ENCODE measurements around the gene RAB2B.

The RAB2B gene

GRCh38 chr14:21431126-21431525, 45.6 kb downstream of the RAB2B start:
- H3K27ac ChIP-seq (ENCODE audit: low read depth, low read length) = no peak overlapping the region
- peaks cover 78% of the 10 kb centered on the region for H3K36me3 ChIP-seq (ENCODE audit: control insufficient read depth, insufficient read depth, low read length)
- no peak overlapping the region for H3K4me3 ChIP-seq (ENCODE audit: low read depth, low read length)
- no peak overlapping the region for H3K9ac ChIP-seq (ENCODE audit: low read depth, low read length)
- H3K9me3 ChIP-seq (ENCODE audit: control insufficient read depth, insufficient read depth, low read length) = no peaks in the 10 kb centered on the region
- H3K4me1 ChIP-seq (ENCODE audit: control insufficient read depth, insufficient read depth, low read length) = peaks cover 3% of the 10 kb centered on the region
- H3K27me3 ChIP-seq (ENCODE audit: control insufficient read depth, insufficient read depth, low read length) = no peaks in the 10 kb centered on the region

GRCh38 chr14:21428930-21429329, 47.8 kb downstream of the RAB2B start:
- H3K27ac ChIP-seq (ENCODE audit: low read depth, low read length) = no peak overlapping the region
- H3K9me3 ChIP-seq (ENCODE audit: control insufficient read depth, insufficient read depth, low read length) = no peaks in the 10 kb centered on the region
- no peak overlapping the region for H3K4me3 ChIP-seq (ENCODE audit: low read depth, low read length)
- H3K27me3 ChIP-seq (ENCODE audit: control insufficient read depth, insufficient read depth, low read length) = no peaks in the 10 kb centered on the region
- peaks cover 94% of the 10 kb centered on the region for H3K36me3 ChIP-seq (ENCODE audit: control insufficient read depth, insufficient read depth, low read length)
- H3K4me1 ChIP-seq (ENCODE audit: control insufficient read depth, insufficient read depth, low read length) = no peaks in the 10 kb centered on the region
- H3K9ac ChIP-seq (ENCODE audit: low read depth, low read length) = no peak overlapping the region

- Histone ChIP-seq H3K27me3 (ENCODE audit: control insufficient read depth, insufficient read depth, low read length) (no peaks in the 10 kb centered on the region), H3K9ac (ENCODE audit: low read depth, low read length) (no peak overlapping the region), H3K4me3 (ENCODE audit: low read depth, low read length) (no peak overlapping the region), H3K27ac (ENCODE audit: low read depth, low read length) (no peak overlapping the region), H3K4me1 (ENCODE audit: control insufficient read depth, insufficient read depth, low read length) (no peaks in the 10 kb centered on the region), H3K9me3 (ENCODE audit: control insufficient read depth, insufficient read depth, low read length) (no peaks in the 10 kb centered on the region), H3K36me3 (ENCODE audit: control insufficient read depth, insufficient read depth, low read length) (peaks cover 100% of the 10 kb centered on the region)
Observed at GRCh38 chr14:21426692-21427091, 50.1 kb downstream of the RAB2B start.

- Histone ChIP-seq H3K4me1 (ENCODE audit: control insufficient read depth, insufficient read depth, low read length) (no peaks in the 10 kb centered on the region), H3K27ac (ENCODE audit: low read depth, low read length) (no peak overlapping the region), H3K36me3 (ENCODE audit: control insufficient read depth, insufficient read depth, low read length) (peaks cover 90% of the 10 kb centered on the region), H3K9ac (ENCODE audit: low read depth, low read length) (no peak overlapping the region), H3K9me3 (ENCODE audit: control insufficient read depth, insufficient read depth, low read length) (no peaks in the 10 kb centered on the region), H3K27me3 (ENCODE audit: control insufficient read depth, insufficient read depth, low read length) (no peaks in the 10 kb centered on the region), H3K4me3 (ENCODE audit: low read depth, low read length) (no peak overlapping the region)
Observed at GRCh38 chr14:21419528-21419927, 57.2 kb downstream of the RAB2B start.

GRCh38 chr14:21415329-21415728, 61.4 kb downstream of the RAB2B start:
- no peaks in the 10 kb centered on the region for H3K27me3 ChIP-seq (ENCODE audit: control insufficient read depth, insufficient read depth, low read length)
- no peak overlapping the region for H3K4me3 ChIP-seq (ENCODE audit: low read depth, low read length)
- H3K9ac ChIP-seq (ENCODE audit: low read depth, low read length) = no peak overlapping the region
- H3K9me3 ChIP-seq (ENCODE audit: control insufficient read depth, insufficient read depth, low read length) = no peaks in the 10 kb centered on the region
- H3K4me1 ChIP-seq (ENCODE audit: control insufficient read depth, insufficient read depth, low read length) = no peaks in the 10 kb centered on the region
- H3K36me3 ChIP-seq (ENCODE audit: control insufficient read depth, insufficient read depth, low read length) = peaks cover 90% of the 10 kb centered on the region
- H3K27ac ChIP-seq (ENCODE audit: low read depth, low read length) = no peak overlapping the region

- Histone ChIP-seq H3K9ac (ENCODE audit: low read depth, low read length) (no peak overlapping the region), H3K4me3 (ENCODE audit: low read depth, low read length) (no peak overlapping the region), H3K36me3 (ENCODE audit: control insufficient read depth, insufficient read depth, low read length) (peaks cover 91% of the 10 kb centered on the region), H3K27me3 (ENCODE audit: control insufficient read depth, insufficient read depth, low read length) (no peaks in the 10 kb centered on the region), H3K4me1 (ENCODE audit: control insufficient read depth, insufficient read depth, low read length) (no peaks in the 10 kb centered on the region), H3K27ac (ENCODE audit: low read depth, low read length) (no peak overlapping the region), H3K9me3 (ENCODE audit: control insufficient read depth, insufficient read depth, low read length) (no peaks in the 10 kb centered on the region)
Observed at GRCh38 chr14:21414137-21414631, 62.6 kb downstream of the RAB2B start.

All from HUES48 (cell line).